Right renal pelvis (tissue), 4 donors: Measurements from ENCODE around the gene NME3. TPM values are rescaled to one million over a fixed set of nuclear protein-coding genes. Genes with fewer than 3 reads are reported as not detected.
"Not testable (repeated sequence)": the region's sequence is repeated elsewhere in the genome, so short reads cannot be mapped to it uniquely, and the experiment has no call there.

Source experiments
- DNase-seq, 4 donors: peaks; one replicate each; pipeline ENCODE4 v3.0.0-alpha.2; 2013; ENCODE audit warnings: low read depth in 4 of 4, low spot score in 3 of 4, missing footprints in 1 of 4
- polyA plus RNA-seq, 4 donors: library from polyadenylated mRNA; unstranded; fragments of 120-200 nt; gene quantifications; one replicate each; pipeline ENCODE4 v1.2.1, GENCODE V29; 2013; ENCODE audit not compliant: insufficient read length in 4 of 4

NME3 gene
- polyA plus RNA-seq, 4 donors: 23.2 to 49.8 (median 24.3) TPM

DNA sequence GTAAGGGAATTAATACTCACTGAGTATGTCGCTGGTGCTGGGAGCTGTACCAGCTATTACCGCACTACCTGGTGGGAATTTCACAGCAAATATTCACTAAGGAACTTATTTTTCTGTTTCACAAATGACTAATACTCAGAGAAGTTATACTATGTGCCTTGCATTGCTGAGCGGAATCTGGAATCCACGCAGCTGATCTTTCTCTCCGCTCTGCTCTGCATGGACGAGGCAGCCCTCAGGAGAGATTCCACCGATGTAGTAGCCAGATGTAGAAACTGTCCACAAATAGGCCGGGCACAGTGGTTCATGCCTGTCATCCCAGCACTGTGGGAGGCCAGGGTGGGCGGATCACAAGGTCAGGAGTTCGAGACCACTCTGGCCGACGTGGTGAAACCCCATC is 17.1 kb downstream of the NME3 start:
- no peak for DNase-seq

DNA sequence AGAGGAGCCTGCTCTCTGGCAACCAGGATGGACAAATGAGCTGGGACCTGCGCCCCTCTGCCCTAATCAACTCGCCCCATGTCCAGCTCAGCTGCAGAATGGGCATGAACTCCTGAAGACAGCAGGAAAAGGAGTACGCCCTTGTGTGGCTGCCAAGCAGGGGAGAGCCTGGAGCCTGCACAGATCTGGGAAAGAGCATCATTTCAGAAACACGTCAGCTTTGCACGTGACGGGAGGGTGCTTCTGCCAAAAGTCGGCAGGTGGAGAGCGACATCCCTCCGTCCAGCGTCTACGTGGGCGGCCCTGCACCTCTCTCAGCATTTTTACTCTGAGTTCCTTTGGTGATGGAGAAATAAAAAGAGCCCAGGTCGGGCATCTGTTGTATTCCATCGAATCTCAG is 18.5 kb downstream of the NME3 start:
- DNase-seq: no peak

DNA sequence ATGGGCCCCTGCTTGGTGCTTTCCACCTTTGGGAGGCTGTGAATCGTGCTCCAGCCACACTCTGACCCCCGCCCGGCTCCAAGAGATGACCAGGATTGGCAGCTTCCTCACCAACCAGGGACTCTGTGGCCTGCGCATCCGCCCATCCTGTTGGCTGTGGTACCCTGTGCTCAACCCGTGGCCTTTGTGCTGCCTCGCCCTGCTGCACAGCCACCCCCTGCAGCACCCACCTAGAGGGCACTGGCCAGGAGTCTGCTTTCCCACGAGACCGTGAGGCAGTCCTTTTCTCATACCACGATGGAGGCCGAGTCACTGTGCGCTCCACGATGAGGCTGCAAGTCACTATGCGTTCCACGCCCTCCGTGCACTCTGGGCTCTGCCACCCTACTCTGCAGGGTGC is 19.4 kb downstream of the NME3 start:
- no peak for DNase-seq

DNA sequence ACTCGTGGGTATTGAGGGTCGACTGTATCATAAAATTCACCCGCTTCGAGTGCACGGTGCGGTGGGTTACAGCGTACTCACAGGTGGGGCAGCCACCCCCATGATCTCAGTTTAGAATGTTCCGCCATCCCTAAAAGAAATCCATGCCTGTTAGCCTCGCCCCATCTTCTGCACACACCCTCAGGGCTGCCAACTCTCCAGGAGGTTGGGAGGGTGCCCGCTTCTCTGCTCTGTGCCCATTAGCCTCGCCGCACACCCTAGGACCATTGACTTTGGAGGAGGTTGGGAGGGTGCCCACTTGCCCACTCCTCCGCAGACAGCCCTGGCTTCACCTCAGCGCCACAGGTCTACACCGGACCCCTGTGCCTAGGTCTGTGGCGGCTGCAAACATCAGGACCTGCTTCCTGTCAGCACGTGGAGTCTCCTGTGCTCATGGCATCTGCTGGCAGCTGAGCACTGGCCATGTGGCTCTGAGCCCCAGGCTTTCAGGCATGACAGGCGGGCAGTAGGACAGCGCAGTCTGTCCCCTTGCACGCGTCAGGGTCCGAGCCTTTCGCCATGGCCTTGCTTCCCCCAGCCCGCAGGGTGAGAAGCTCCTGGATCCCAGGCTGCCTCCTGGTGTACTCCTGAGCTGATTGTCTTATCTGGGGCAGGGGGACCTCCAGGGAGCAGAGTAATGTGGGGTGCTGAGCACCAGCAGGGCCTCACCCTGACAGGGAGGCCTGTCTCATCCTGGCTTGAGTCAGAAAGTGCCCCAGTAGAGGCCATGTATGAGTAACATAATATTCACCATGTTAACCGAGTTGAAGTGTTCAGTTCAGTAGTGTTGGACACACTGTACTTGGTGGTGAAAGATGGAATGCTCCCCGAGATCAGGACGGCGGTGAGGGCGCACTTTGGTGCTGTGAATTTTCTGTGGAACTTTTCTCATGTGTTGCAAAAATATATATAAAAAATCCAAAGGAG is 21.9 kb downstream of the NME3 start:
- DNase-seq: no peak

DNA sequence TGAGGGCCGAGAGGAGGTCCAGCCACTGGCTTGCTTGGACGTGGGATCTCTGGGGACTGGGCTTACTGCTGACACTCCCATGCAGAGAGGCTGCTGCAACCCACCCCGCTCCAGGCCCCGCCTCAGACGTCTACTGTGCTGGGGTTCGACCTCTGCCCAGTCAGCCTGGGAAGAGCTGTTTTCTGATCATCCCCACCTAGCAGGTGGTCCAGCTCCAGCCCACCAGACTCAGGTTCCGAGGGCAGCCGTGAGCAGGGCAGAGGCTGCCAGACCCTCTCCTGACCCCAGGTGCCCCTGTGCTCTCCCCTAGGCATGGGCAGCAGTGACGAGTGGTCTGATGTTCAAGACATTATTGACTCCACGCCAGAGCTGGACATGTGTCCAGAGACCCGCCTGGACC is 23.4 kb downstream of the NME3 start:
- DNase-seq: no peak

DNA sequence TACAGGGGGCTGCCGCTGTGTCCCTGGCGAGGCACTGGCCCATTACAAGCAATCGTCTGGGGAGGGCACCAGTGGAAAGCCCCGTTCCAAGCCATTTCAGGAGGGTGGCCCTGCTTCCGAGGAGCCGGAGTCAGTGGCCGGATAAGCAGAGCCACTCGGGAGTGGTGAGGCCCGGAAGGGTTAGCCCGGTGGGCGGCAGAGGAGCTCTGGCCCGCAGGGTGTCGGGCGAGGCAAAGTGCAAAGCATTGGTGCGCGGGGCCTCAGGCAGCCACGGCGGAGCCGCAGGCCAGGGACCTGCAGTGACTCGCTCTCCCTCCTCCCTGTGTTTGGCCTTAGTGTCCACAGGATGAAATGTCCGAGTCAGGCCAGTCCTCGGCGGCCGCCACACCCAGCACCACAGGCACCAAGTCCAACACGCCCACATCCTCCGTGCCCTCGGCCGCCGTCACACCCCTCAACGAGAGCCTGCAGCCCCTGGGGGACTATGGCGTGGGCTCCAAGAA is 24.6 kb downstream of the NME3 start:
- no peak for DNase-seq

DNA sequence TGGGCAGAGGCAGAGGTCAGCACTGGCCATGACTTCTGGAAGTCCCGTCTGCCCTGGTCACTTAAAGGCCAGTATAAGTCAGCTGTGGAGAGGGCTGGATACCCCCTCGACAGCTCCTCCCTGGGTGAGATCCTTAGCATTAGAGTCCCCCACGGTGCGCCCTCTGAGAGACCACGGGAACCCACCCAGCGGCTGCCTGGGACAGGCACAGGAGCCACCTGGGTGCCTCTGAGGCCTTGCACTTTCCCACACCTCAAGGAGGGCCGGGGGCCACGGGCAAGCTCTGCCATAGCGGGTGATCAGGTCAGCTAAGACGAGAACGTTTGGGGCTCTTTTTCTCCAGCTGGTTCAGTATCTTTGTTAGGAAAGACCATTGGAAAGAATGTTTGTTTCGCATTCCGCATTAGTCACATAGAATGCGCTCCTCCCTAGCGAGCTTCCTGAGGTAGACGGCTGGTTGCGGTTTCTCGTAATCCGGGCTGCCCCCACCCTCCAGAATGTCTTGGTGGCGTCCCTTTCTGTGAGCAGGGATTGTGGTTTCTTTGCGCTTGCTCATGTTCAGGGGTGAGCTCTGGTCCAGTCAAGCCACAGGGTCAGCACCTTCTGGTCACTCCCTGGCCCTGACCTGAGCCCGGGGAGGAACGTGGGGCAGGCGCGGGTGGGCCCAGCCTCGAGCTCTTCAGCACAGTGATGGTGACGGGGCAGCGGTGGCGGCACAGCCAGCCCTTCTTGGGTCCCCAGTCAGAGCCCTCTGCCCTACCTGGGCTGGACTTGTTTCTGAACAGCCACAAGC is 25.2 kb downstream of the NME3 start:
- DNase-seq: no peak

DNA sequence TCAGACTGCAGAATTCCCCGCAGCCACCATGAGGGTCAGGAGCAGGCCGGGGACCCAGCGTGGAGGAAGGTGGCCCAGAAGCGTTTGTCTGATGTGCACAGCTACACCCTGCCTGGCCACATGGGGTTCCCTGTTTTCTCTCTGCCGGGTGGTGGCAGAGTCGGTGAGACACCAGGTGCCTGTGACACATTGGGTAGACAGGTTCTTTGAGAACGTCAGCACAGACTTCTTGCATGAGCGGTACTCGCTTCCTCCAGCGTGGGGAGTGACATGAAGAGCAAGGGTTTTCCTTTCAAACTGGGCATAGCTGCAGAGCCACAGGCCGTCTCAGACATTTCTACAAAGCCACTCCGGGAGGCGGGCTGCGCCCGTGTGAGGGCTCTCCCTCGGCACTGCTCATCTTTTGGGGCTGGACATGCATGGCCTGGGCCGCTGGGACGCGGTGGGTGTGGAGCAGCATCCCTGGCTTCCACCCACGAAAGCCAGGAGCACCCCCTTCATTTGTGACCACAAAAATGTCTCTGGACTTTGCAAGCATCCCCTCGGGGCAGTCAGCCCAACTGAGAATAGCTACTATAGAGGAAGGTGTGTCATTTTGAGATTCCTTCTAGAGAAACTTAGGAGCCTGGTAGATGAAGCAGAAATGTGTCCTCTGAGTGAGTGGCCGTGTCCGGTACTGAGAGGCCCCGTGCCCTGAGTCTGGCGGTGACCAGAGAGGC is 26.0 kb downstream of the NME3 start:
- DNase-seq: no peak

DNA sequence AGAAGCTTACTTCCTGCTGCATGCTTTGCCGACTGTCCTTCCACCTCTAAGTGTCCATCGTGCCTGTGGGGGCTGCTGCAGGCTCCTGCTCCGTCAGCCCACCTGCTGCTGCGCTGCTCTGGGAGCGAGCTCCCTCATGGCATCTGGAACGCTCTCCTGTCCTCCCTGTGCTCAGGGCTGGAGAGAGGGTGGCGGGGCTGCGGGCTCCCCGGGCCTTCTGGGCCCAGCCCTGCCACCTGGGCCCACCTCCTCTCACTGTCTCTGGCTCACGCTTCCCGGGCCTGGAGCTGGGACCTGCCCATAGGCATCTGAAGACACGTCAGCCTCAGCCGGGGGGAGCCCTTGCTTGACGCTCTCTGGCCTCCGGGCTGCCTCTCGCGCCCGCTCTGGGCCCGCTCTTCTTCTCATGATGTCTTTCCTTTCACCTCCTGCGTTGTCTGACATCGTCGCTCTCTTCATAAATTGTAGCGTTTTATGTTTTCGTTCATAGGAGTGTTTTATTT is 27.0 kb downstream of the NME3 start:
- no peak for DNase-seq

DNA sequence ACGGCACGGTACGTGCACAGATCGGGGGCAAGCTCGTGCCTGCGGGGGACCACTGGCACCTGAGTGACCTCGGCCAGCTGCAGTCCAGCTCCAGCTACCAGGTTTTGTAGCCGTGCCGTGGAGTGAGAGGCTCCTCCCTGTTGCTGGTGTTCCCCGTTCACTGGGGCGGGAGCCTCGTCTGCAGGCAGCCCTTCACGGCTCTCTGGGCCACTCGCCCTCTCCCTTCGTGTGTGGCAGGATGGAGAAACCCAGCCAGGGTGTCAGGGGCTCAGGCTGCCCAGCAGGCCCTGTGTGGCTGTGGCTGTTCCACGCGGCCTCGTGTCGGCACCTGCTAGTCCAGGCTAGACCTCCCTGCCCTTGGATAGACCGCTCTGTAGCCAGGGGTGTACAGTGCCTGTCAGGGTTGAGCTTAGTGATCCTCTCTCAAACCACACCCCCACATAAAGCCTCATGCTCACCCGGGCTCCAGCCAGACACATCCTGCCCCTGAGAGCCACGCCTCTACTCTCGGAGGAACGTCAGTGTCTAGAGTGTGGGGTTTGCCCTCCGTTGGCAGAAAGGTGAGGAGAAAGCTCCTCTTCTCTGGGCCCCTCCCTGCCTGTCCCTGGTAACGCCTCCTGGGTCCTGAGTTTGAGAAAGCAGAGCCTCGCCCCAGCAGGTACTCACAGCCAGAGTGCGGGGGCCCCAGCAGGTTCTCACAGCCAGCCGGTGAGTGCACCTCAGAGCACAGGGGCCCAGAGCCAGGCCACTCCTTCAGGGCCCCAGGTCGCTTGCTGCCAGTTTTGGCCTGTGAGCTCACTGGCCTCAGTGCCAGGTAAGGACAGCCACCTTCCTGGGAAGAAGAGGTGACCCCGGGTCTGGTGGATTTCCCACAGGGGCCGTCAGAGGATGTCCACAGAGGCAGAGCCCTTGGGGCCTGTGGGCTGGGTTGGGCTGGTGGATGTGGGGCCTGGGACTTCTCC is 27.7 kb downstream of the NME3 start:
- DNase-seq: no peak

DNA sequence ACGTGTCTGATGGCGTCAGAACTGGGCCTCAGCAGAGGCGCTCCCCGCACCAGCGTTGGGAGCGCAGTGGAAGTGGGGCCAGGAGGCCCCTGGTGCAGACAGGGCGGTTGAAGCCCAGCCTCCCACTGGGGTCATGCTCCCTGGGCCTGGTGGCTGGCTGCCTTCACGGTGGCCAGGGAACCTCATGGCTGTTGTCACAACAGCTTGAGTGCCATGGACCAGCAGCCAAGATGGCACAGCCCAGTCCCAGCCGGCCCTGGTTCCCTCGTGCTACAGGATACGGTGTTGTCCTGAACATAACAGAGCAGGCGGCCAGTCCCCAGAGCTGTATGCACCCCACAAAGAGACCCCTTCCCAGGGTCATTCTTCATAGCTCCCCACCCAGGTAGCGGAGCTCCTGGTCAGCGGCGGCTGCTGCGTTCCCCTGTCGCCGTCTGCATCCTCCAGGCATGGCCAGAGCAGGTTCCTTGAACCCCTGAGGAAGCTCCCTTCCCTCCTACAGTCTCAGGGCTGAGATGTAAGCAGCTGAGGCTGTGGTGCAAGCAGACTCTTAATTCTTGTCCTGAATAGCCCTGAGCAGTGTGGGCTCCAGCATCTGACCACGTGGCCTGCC is 29.7 kb downstream of the NME3 start:
- no peak for DNase-seq

DNA sequence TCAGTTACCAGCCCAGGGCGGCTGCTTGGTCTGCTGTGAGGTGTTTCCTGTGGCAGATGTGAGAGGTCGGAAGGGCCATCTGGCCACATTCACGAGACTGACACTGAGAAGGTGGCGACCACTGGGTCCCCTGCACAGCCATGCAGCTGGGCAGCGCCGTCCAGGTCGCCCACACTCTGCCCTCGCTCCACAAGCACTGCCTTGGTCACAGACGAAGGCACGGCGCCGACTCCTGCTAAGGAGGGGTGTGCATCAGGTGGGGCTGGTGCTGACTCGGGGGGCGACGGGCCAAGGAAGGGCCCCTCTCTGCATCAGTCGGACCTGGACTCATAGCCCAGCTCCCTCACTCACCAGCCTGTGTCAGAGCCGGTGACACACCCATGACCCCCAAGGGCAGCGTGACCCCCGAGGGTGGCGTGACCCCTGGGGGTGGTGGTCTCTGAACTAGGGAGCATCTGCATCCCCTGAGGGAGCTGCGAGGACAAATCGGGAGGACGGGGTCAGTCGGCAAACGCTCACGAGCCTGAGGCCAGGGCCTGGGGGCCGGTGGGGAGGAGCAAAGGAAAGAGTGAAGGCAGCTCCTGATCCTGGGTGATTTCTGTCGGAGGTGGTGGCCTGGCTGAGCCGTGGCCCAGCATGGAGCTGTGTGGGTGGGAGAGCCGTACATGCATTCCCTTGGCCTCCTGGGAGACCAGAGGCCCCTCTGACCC is 30.4 kb downstream of the NME3 start:
- DNase-seq: no peak

DNA sequence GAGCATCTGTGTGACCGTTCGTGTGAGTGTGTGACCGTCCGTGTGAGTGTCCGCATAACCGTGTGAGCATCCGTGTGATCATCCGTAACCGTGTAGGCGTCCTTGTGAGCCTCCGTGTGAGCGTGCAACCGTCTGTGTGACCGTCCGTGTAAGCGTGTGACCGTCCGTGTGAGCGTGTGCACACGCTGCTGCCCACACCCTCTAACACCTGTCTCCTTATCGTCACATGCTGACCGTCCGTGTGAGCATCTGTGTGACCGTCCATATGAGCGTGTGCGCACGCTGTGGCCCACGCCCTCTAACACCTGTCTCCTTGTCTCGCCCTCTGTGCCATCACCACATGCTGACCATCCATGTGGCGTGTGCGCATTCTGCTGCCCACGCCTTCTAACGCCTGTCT is 31.1 kb downstream of the NME3 start:
- DNase-seq: no peak

DNA sequence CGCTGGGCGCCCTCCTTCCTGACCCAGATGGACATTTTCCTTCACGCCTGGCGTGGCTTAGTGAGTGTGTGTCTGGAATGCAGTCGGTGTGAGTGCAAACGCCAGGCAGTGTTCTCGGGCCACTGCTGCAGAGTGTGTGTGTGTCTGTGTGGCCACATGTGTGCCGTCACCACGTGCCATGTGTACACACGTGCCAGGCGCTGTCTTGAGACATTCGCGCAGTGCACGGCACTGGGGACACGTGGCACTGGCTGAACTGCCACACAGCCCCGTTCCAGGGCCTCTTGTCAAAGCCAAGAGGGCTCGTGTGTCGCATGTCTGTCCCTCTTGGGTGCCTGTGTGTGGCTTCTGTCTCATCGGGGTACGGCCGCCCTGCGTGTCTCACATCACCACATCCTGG is 36.5 kb downstream of the NME3 start:
- DNase-seq: no peak

DNA sequence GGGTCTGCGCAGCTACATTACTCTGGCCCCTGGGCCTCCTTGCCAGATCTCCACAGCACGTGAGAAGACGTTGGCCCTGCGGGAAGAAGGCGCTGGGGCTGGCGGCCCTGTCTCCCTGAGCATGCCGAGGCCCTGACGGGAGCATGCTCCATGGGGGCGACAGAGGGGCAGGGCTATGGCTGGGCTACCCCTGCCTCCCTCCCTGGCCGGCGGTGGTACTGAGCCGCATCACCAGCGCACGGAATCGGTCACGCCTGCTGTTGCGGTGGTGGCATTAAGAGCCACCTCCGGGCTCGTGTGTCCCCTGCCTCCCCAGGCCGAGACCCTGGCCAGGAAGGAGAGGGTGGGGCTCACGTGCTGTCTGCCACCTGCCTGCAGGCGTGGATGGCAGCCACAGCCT is 37.2 kb downstream of the NME3 start:
- no peak for DNase-seq

DNA sequence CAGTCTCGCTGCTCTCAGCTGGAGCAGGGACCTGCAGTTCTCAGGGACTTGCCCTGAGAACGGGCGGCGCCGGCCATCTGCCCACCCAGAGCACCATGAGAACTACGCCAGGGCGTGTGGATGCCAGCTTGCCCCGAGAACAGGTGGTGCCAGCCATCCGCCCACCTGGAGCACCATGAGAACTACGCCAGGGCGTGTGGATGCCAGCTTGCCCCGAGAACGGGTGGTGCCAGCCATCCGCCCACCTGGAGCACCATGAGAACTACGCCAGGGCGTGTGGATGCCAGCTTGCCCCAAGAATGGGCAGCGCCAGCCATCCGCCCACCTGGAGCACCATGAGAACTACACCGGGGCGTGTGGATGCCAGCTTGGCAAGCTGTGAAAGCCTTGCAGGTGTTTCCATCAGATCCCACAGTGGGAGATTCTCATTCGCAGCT is 38.8 kb downstream of the NME3 start:
- not testable (repeated sequence) for DNase-seq

DNA sequence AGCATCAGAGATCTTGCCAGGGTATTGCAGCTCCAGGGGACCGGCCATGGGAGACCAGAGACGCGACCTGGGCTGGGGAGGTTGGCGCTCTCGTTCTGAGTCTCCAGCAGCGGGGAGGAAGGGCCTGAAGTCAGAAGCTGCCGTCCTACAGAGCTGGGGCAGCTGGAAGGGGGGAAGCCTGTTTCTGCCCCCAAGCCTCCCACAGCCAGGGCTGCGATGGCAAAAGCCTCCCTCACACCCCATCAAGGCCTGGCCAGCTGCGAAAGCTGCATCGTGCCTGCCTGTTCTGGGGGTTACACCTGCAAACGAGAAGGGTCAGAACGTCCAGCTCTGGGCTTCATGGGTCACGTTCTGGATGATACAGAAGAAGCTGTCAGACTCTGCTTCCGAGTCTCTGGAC is 39.3 kb downstream of the NME3 start:
- no peak for DNase-seq

DNA sequence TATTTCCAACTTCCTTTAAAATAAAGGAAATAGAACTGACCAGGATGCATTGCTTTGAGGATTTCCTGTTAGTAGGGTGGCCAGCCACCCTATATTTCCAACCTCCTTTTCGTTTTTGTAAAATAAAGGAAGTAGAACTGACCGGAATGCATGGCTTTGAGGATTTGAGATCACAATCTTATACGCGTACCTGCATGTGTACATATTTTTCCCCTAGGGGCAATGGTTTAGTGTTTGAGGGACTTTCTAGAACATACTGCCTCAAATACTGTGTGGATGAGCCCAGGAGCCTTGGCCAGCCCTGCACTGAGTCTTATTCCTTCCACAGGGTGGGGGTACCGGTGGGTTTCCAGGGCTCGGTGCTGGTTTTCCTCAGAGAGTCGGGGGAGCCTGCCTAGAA is 39.7 kb downstream of the NME3 start:
- no peak for DNase-seq
